Measurements from ENCODE around the gene NRXN2.

The NRXN2 gene

GRCh38 chr11:64568041-64568571 lies 154.9 kb downstream of the NRXN2 start:
- H3K9me3 ChIP-seq (ENCODE audit: control insufficient read depth, low read length): no peaks in the 10 kb centered on the region
- H4K91ac ChIP-seq (ENCODE audit: low read length): no peak overlapping the region
- H2BK12ac ChIP-seq (ENCODE audit: low read length in 2 of 2): no peak overlapping the region
- no peak overlapping the region for H3K4me2 ChIP-seq (ENCODE audit: low read length, poor library complexity, severe bottlenecking)
- H2BK15ac ChIP-seq (ENCODE audit: low read depth, poor library complexity, severe bottlenecking): no peak overlapping the region
- no peak overlapping the region for H2BK5ac ChIP-seq (ENCODE audit: low read depth, low read length, poor library complexity, severe bottlenecking)
- H2AK5ac ChIP-seq (ENCODE audit: low read length, severe bottlenecking): no peak overlapping the region
- no peak overlapping the region for H3K9ac ChIP-seq (ENCODE audit: low read length)
- H2BK120ac ChIP-seq (ENCODE audit: low read depth, low read length): no peak overlapping the region
- DNase-seq: no peak
- H3K14ac ChIP-seq (ENCODE audit: low read length in 2 of 2): no peak overlapping the region
- H3K27ac ChIP-seq (ENCODE audit: low read length, poor library complexity, severe bottlenecking): no peak overlapping the region
- H3K4me3 ChIP-seq (ENCODE audit: insufficient read depth in 1 of 2, low read depth in 1 of 2, low read length in 2 of 2): no peak overlapping the region
- H2AFZ ChIP-seq (ENCODE audit: low read depth, low read length): no peak overlapping the region
- no peaks in the 10 kb centered on the region for H3K79me1 ChIP-seq (replicated peaks; ENCODE audit: low read length, poor library complexity, severe bottlenecking)
- peaks cover 12% of the 10 kb centered on the region in 2 experiments for H3K27me3 ChIP-seq (ENCODE audit: control insufficient read depth in 1 of 2, insufficient read depth in 1 of 2, low read length in 2 of 2)
- H3K18ac ChIP-seq (ENCODE audit: low read depth in 1 of 2, low read length in 2 of 2): no peak overlapping the region
- no peak overlapping the region for H3K4ac ChIP-seq (ENCODE audit: low read depth in 1 of 2, low read length in 2 of 2)
- no peaks in the 10 kb centered on the region for H3K36me3 ChIP-seq (ENCODE audit: control insufficient read depth in 1 of 2, insufficient read depth in 2 of 2, low read depth in 1 of 2, low read length in 2 of 2)
- H3K4me1 ChIP-seq (ENCODE audit: control insufficient read depth, insufficient read depth, low read depth, low read length): peaks cover 3% of the 10 kb centered on the region
- no peak overlapping the region for H4K8ac ChIP-seq (ENCODE audit: low read length)
- WGBS: 81% methylated on average over 34 of the region's 34 CpGs
- no peak overlapping the region for H3K23ac ChIP-seq (ENCODE audit: low read length in 2 of 2)

GRCh38 chr11:64566915-64567891 lies 155.8 kb downstream of the NRXN2 start:
- no peak overlapping the region for H2BK5ac ChIP-seq (ENCODE audit: low read depth, low read length, poor library complexity, severe bottlenecking)
- H3K23ac ChIP-seq (ENCODE audit: low read length in 2 of 2): no peak overlapping the region
- peak overlapping the region; percentile 37 for H2BK120ac ChIP-seq (ENCODE audit: low read depth, low read length)
- peaks cover 8 to 16% of the 10 kb centered on the region in 2 experiments for H3K27me3 ChIP-seq (ENCODE audit: control insufficient read depth in 1 of 2, insufficient read depth in 1 of 2, low read length in 2 of 2)
- peak overlapping the region; percentile 84 for H4K8ac ChIP-seq (ENCODE audit: low read length)
- WGBS: 89% methylated on average over 30 of the region's 30 CpGs
- no peak for DNase-seq
- no peak overlapping the region for H3K14ac ChIP-seq (ENCODE audit: low read length in 2 of 2)
- H3K4me1 ChIP-seq (ENCODE audit: control insufficient read depth, insufficient read depth, low read depth, low read length): peaks cover 3% of the 10 kb centered on the region
- no peaks in the 10 kb centered on the region for H3K9me3 ChIP-seq (ENCODE audit: control insufficient read depth, low read length)
- H3K9ac ChIP-seq (ENCODE audit: low read length): peak overlapping the region; percentile 53
- no peak overlapping the region for H2AK5ac ChIP-seq (ENCODE audit: low read length, severe bottlenecking)
- H3K79me1 ChIP-seq (replicated peaks; ENCODE audit: low read length, poor library complexity, severe bottlenecking): no peaks in the 10 kb centered on the region
- no peak overlapping the region for H3K27ac ChIP-seq (ENCODE audit: low read length, poor library complexity, severe bottlenecking)
- H3K36me3 ChIP-seq (ENCODE audit: control insufficient read depth in 1 of 2, insufficient read depth in 2 of 2, low read depth in 1 of 2, low read length in 2 of 2): no peaks in the 10 kb centered on the region
- H2AFZ ChIP-seq (ENCODE audit: low read depth, low read length): no peak overlapping the region
- H2BK12ac ChIP-seq (ENCODE audit: low read length in 2 of 2): peak overlapping the region in 1 of 2 experiments; percentile 58
- H3K4ac ChIP-seq (ENCODE audit: low read depth in 1 of 2, low read length in 2 of 2): peak overlapping the region; percentile 29 to 40
- peak overlapping the region; percentile 45 for H4K91ac ChIP-seq (ENCODE audit: low read length)
- H3K4me2 ChIP-seq (ENCODE audit: low read length, poor library complexity, severe bottlenecking): no peak overlapping the region
- H3K4me3 ChIP-seq (ENCODE audit: insufficient read depth in 1 of 2, low read depth in 1 of 2, low read length in 2 of 2): peak overlapping the region in 1 of 2 experiments; percentile 16
- H2BK15ac ChIP-seq (ENCODE audit: low read depth, poor library complexity, severe bottlenecking): no peak overlapping the region
- peak overlapping the region; percentile 26 to 54 for H3K18ac ChIP-seq (ENCODE audit: low read depth in 1 of 2, low read length in 2 of 2)

GRCh38 chr11:64566042-64566914 lies 156.7 kb downstream of the NRXN2 start:
- peaks cover 0 to 16% of the 10 kb centered on the region in 2 experiments for H3K27me3 ChIP-seq (ENCODE audit: control insufficient read depth in 1 of 2, insufficient read depth in 1 of 2, low read length in 2 of 2)
- H2AFZ ChIP-seq (ENCODE audit: low read depth, low read length): no peak overlapping the region
- no peak overlapping the region for H2AK5ac ChIP-seq (ENCODE audit: low read length, severe bottlenecking)
- no peak overlapping the region for H3K27ac ChIP-seq (ENCODE audit: low read length, poor library complexity, severe bottlenecking)
- peak; percentile 86 for DNase-seq
- WGBS: 33% methylated on average over 14 of the region's 18 CpGs
- H2BK120ac ChIP-seq (ENCODE audit: low read depth, low read length): peak overlapping the region; percentile 37
- H3K4ac ChIP-seq (ENCODE audit: low read depth in 1 of 2, low read length in 2 of 2): peak overlapping the region in 1 of 2 experiments; percentile 40
- peak overlapping the region; percentile 57 for H3K4me2 ChIP-seq (ENCODE audit: low read length, poor library complexity, severe bottlenecking)
- no peaks in the 10 kb centered on the region for H3K79me1 ChIP-seq (replicated peaks; ENCODE audit: low read length, poor library complexity, severe bottlenecking)
- no peak overlapping the region for H2BK12ac ChIP-seq (ENCODE audit: low read length in 2 of 2)
- no peak overlapping the region for H3K23ac ChIP-seq (ENCODE audit: low read length in 2 of 2)
- H3K4me1 ChIP-seq (ENCODE audit: control insufficient read depth, insufficient read depth, low read depth, low read length): peaks cover 3% of the 10 kb centered on the region
- H3K4me3 ChIP-seq (ENCODE audit: insufficient read depth in 1 of 2, low read depth in 1 of 2, low read length in 2 of 2): peak overlapping the region in 1 of 2 experiments; percentile 16
- H3K9me3 ChIP-seq (ENCODE audit: control insufficient read depth, low read length): no peaks in the 10 kb centered on the region
- peak overlapping the region; percentile 53 for H3K9ac ChIP-seq (ENCODE audit: low read length)
- peak overlapping the region; percentile 84 for H4K8ac ChIP-seq (ENCODE audit: low read length)
- H4K91ac ChIP-seq (ENCODE audit: low read length): no peak overlapping the region
- H3K14ac ChIP-seq (ENCODE audit: low read length in 2 of 2): no peak overlapping the region
- no peak overlapping the region for H2BK5ac ChIP-seq (ENCODE audit: low read depth, low read length, poor library complexity, severe bottlenecking)
- H3K18ac ChIP-seq (ENCODE audit: low read depth in 1 of 2, low read length in 2 of 2): peak overlapping the region in 1 of 2 experiments; percentile 54
- no peaks in the 10 kb centered on the region for H3K36me3 ChIP-seq (ENCODE audit: control insufficient read depth in 1 of 2, insufficient read depth in 2 of 2, low read depth in 1 of 2, low read length in 2 of 2)
- H2BK15ac ChIP-seq (ENCODE audit: low read depth, poor library complexity, severe bottlenecking): no peak overlapping the region

Data from mesenchymal stem cell (in vitro differentiated cells and primary cell).